Stimulated activated CD8-positive, alpha-beta memory T cell treated with anti-CD3 and anti-CD28 coated beads, Interleukin-4, amount 100 ng/mL, for 1 hour (primary cell): ENCODE measurements around the gene ZNF275.
"Not testable (repeated sequence)": the region's sequence is repeated elsewhere in the genome, so short reads cannot be mapped to it uniquely, and the experiment has no call there.

Experiments used
- DNase-seq, 2 donors: peaks; one replicate each; pipeline ENCODE4 v3.0.0-alpha.2; 2020; ENCODE audit warnings: low read depth in 2 of 2, low spot score in 1 of 2

ZNF275 gene

GRCh38 chrX:153387345-153387744 is 53.4 kb downstream of the ZNF275 start:
- no peak for DNase-seq

GRCh38 chrX:153387987-153388721 is 54.2 kb downstream of the ZNF275 start:
- DNase-seq = no peak

GRCh38 chrX:153388722-153389459 is 54.9 kb downstream of the ZNF275 start:
- no peak for DNase-seq

DNA sequence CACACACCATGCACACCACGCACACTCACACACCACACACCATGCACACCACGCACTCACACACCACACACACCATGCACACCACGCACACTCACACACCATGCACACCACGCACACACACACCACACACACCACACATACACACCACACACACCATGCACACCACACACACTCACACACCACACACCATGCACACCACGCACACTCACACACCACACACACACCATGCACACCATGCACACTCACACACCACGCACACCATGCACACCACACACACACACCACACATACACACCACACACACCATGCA is 55.5 kb downstream of the ZNF275 start:
- DNase-seq = not testable (repeated sequence)

GRCh38 chrX:153392642-153393321 is 58.8 kb downstream of the ZNF275 start:
- no peak for DNase-seq

DNA sequence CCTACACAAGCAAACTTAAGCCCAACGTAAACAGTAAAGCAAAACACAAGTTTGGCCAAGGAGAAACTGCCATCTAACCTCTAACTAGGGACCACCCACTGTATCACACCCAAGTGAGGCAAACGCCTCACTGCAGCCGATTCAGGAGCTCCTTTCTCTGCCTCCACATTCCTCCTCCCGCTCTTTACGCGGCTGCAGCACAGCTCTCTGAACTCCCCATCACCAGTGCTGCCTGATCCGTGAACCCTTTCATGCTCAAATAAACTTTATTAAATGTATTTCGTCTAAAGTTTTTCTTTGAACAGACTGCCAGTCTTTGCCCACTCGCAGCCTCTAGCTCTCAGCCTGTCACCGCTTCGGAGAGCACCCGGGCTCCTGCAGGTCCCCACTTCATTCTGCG is 60.7 kb downstream of the ZNF275 start:
- DNase-seq = no peak

GRCh38 chrX:153395613-153396319 is 61.8 kb downstream of the ZNF275 start:
- DNase-seq = no peak

- no peak for DNase-seq
Observed at GRCh38 chrX:153396320-153397195, 62.6 kb downstream of the ZNF275 start.

GRCh38 chrX:153397256-153397960 is 63.5 kb downstream of the ZNF275 start:
- no peak for DNase-seq

- DNase-seq = no peak
Observed at GRCh38 chrX:153398275-153398960, 64.5 kb downstream of the ZNF275 start.

DNA sequence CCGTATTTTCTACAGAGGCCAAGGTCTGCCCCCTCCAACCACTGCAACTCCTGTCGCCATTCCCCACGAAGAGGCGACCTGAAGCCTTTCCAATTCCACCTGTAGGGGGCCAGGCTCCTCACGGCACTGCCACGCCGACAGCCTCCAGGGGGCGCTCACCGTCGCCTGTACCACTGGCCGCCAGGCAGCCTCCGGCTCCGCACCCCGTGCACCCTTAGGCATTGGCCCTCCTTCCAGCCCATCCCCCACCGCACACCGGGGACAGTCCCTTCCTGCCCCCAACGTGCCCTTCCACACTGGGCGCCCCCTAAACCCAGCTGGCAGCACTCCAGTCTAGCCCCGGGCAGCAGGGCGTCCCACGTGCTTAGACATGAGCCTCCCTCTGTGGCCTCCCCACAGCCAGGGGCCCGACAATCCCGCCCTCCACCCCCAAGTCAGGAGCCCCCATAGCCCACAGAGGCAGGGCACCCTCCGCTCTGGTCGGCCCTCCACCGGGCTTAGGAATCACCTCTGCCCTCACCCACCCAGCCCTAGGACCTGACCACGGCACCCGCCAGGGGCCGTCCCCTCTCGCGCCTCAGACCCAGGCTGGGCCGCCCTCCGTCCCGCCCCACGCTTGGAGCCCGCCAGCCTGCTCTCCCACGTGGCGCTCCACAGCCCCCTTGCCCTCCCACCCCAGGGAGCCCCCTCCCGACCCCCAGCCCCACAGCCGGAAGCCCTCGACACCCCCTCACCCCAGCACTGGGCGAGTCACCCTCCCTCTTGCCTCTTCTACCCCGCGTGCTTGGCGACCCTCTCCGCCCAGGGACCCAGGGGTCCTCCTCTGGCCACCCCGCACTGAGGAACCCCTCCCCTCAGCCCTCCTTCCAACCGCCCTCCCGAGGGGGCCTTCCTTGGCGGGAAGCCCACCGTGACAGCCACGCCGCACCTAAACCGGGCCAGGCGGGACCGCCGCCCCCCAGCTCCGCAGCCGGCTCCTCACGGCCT is 66.5 kb downstream of the ZNF275 start:
- DNase-seq = no peak

DNA sequence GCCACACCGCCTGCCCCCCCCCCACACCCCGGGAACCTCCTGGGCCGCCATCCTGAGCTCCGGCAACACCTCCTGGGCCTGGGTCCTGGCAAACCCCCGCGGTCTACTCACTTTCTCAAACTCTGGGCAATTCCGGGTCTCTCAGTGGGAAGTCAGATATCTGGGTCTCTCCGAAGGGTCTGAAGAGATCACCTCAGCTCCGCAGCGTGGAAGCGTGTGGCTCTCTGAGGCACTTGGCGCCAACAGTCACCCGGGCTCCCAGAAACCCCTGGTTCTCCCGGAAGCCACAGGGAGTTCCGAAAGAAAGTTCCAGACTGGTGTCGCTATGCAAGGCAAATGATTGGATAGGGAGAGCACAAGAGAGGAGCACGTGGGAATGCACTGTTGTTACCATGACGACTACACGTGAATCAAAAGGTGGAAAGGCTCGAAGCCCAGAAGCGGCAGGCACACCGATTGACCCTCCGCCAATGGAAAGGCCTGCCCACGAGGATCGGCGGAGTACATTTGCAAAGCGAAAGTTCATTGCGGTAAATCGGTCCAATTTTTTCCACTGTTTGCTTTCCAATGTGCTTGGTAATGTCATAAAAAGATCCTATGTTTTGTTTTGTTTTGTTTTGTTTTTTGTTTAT is 67.3 kb downstream of the ZNF275 start, which contains the start of gene PNMA6E:
PNMA6E (minus strand) TSS at position 218 of the 632 bp plus-strand sequence. CDS start 2,501 bp downstream, outside the sequence.
- DNase-seq = no peak
